A549 (cell line): ENCODE measurements around the gene STX18. TPM values are rescaled to one million over a fixed set of nuclear protein-coding genes. Genes with fewer than 3 reads are reported as not detected.

Experiments used
- ATAC-seq, 2 experiments: fragments of 200-7000 bp in 1 of 2; fragments of >200 bp in 1 of 2; cut with Nextera tagmentation in 1 of 2; cut with Tn5 transposase in 1 of 2; 3 replicates each; pipeline versions ENCODE4 v1.8.0 to v1.9.1; 2018 to 2020; ENCODE audit warnings: mild to moderate bottlenecking in 1 of 2, moderate library complexity in 1 of 2
- CTCF ChIA-PET: fragments of 300-600 bp; sonication (Branson Sonifier 250); formaldehyde crosslinking; extraction: SDS; loops from one replicate; lab custom pipeline; 2021; ENCODE audit warnings: antibody characterized with exemption, inconsistent platforms; lab: Yijun Ruan, JAX
- POLR2A ChIA-PET: fragments of 350-600 bp; formaldehyde crosslinking; extraction: SDS; loops from one replicate; lab custom pipeline; 2021; ENCODE audit warnings: antibody characterized with exemption, inconsistent platforms; lab: Yijun Ruan, JAX
- DNase-seq, 2 experiments: peaks; one replicate each; pipeline versions ENCODE4 v3.0.0 to v3.0.0-alpha.2; 2011 to 2016; ENCODE audit warnings: low read depth in 1 of 2, low spot score in 1 of 2
- FAIRE-seq: peaks from 2 replicates; lab custom pipeline; 2011; peaks lifted over from hg19 to GRCh38; lab: Jason Lieb, UNC
- H3K27ac ChIP-seq, 2 experiments: fragments of >200 bp; sonication (Bioruptor Twin); formaldehyde crosslinking; 3 replicates each; pipeline ENCODE4 v1.5.1; 2016 to 2017
- H3K4me1 ChIP-seq: fragments of >200 bp; sonication (Bioruptor Twin); formaldehyde crosslinking; 3 replicates; pipeline ENCODE4 v1.6.1; 2016
- H3K4me2 ChIP-seq: fragments of >200 bp; sonication (Bioruptor Twin); formaldehyde crosslinking; 3 replicates; pipeline ENCODE4 v1.6.1; 2016
- H3K4me3 ChIP-seq: fragments of >200 bp; sonication (Bioruptor Twin); formaldehyde crosslinking; 3 replicates; pipeline ENCODE4 v1.5.1; 2016
- H3K9me3 ChIP-seq: fragments of >200 bp; sonication (Bioruptor Twin); formaldehyde crosslinking; 3 replicates; pipeline ENCODE4 v1.6.1; 2016
- CBX8 ChIP-seq: fragments of 200-600 bp; sonication (generic); IDR thresholded peaks from 2 replicates; pipeline ENCODE4 v1.6.1; 2016
- CTCF ChIP-seq: fragments of >200 bp; sonication (Bioruptor Twin); formaldehyde crosslinking; IDR thresholded peaks from 3 replicates; pipeline ENCODE4 v1.5.1; 2016
- E2F6 ChIP-seq: IDR thresholded peaks from 2 replicates; pipeline ENCODE4 v1.6.1; 2012; ENCODE audit warnings: low read depth, borderline replicate concordance
- FOSB ChIP-seq: fragments of 250-450 bp; sonication (Bioruptor Pico); IDR thresholded peaks from 2 replicates; pipeline ENCODE4 v1.5.0; 2020; ENCODE audit warnings: mild to moderate bottlenecking, moderate library complexity
- FOSL2 ChIP-seq, 2 experiments: fragments of 450-650 bp in 1 of 2; fragments of >200 bp in 1 of 2; sonication (Bioruptor Twin) in 1 of 2; formaldehyde crosslinking; IDR thresholded peaks; 2 replicates each; pipeline versions ENCODE4 v1.5.0 to v1.6.1; 2016 to 2020; ENCODE audit warnings: mild to moderate bottlenecking in 1 of 2, moderate library complexity in 1 of 2
- GATA3 ChIP-seq: IDR thresholded peaks from 2 replicates; pipeline ENCODE4 v1.6.1; 2012; ENCODE audit warnings: borderline replicate concordance
- HEYL ChIP-seq: fragments of 250-450 bp; sonication (Bioruptor Pico); IDR thresholded peaks from 2 replicates; pipeline ENCODE4 v1.8.0; 2021; ENCODE audit warnings: mild to moderate bottlenecking, moderate library complexity
- HMGXB4 ChIP-seq: fragments of 250-450 bp; sonication (Bioruptor Pico); IDR thresholded peaks from 2 replicates; pipeline ENCODE4 v1.5.0; 2021; ENCODE audit warnings: mild to moderate bottlenecking, moderate library complexity, borderline replicate concordance
- HOXB5 ChIP-seq: fragments of 250-450 bp; sonication (Bioruptor Pico); IDR thresholded peaks from 2 replicates; pipeline ENCODE4 v1.5.0; 2020; ENCODE audit warnings: mild to moderate bottlenecking, moderate library complexity
- JUNB ChIP-seq: fragments of >200 bp; sonication (Bioruptor Twin); formaldehyde crosslinking; IDR thresholded peaks from 2 replicates; pipeline ENCODE4 v1.6.1; 2016
- MAFK ChIP-seq: fragments of 450-650 bp; IDR thresholded peaks from 2 replicates; pipeline ENCODE4 v1.6.1; 2014; ENCODE audit not compliant: partially characterized antibody
- MAX ChIP-seq: IDR thresholded peaks from 2 replicates; pipeline ENCODE4 v1.6.1; 2012
- NR3C1 ChIP-seq: fragments of >200 bp; sonication (Bioruptor Twin); formaldehyde crosslinking; IDR thresholded peaks from 3 replicates; pipeline ENCODE4 v1.6.1; 2017
- PBX3 ChIP-seq: IDR thresholded peaks from 2 replicates; pipeline ENCODE4 v1.6.1; 2012
- PHF8 ChIP-seq: fragments of 200-600 bp; sonication (generic); IDR thresholded peaks from 2 replicates; pipeline ENCODE4 v1.6.1; 2016; ENCODE audit warnings: low read depth, mild to moderate bottlenecking, antibody characterized with exemption, moderate library complexity, borderline replicate concordance
- POLR2A ChIP-seq: IDR thresholded peaks from 2 replicates; pipeline ENCODE4 v1.6.1; 2012; ENCODE audit warnings: mild to moderate bottlenecking, low read length
- POLR2AphosphoS2 ChIP-seq: conservative IDR thresholded peaks from 2 replicates; pipeline ENCODE4 v1.6.1; 2012; ENCODE audit warnings: low read length, improper control_type of control experiment, inconsistent platforms
- RARB ChIP-seq: fragments of 250-450 bp; sonication (Bioruptor Pico); IDR thresholded peaks from 2 replicates; pipeline ENCODE4 v1.8.0; 2021; ENCODE audit warnings: mild to moderate bottlenecking, moderate library complexity
- REST ChIP-seq: fragments of 200-600 bp; sonication (generic); IDR thresholded peaks from 2 replicates; pipeline ENCODE4 v1.6.1; 2016; ENCODE audit warnings: antibody characterized with exemption, mild to moderate bottlenecking, moderate library complexity
- RNF2 ChIP-seq: fragments of 200-600 bp; sonication (generic); IDR thresholded peaks from 2 replicates; pipeline ENCODE4 v1.6.1; 2016; ENCODE audit warnings: low read depth, mild to moderate bottlenecking, antibody characterized with exemption, moderate library complexity, borderline replicate concordance
- TFCP2L1 ChIP-seq: fragments of 250-450 bp; sonication (Bioruptor Pico); IDR thresholded peaks from 2 replicates; pipeline ENCODE4 v1.5.0; 2021; ENCODE audit warnings: mild to moderate bottlenecking
- USF2 ChIP-seq: fragments of 450-650 bp; IDR thresholded peaks from 2 replicates; pipeline ENCODE4 v1.6.1; 2014; ENCODE audit warnings: antibody characterized with exemption
- ZC3H11A ChIP-seq: fragments of 450-650 bp; IDR thresholded peaks from 2 replicates; pipeline ENCODE4 v1.6.1; 2014; ENCODE audit warnings: antibody characterized with exemption, mild to moderate bottlenecking
- ZNF302 ChIP-seq: fragments of 250-450 bp; sonication (Bioruptor Pico); IDR thresholded peaks from 2 replicates; pipeline ENCODE4 v1.9.0; 2021; ENCODE audit warnings: inconsistent platforms, mild to moderate bottlenecking, moderate library complexity
- WGBS: methylation state at CpG from one replicate; pipeline ENCODE4 v1.1.6; 2017; ENCODE audit errors: missing lambda C conversion rate; 5-methylcytosine and 5-hydroxymethylcytosine counted together
- polyA plus RNA-seq, 4 experiments: library from polyadenylated mRNA; depleted of rRNA in 3 of 4; stranded (reverse); fragments of >200 nt; fragmentation: RNase III in 1 of 4; extraction: RNeasy Plus Mini Kit Qiagen cat#74134 plus additional on column Dnase treatment in 1 of 4; gene quantifications; 2 replicates in 3 of 4; 3 replicates in 1 of 4; pipeline ENCODE4 v1.2.3, GENCODE V29; 2011 to 2017

STX18 gene
- polyA plus RNA-seq, 2 of the 4 experiments (the other 2 are of a cell fraction): 13.4 to 19.6 TPM

- Histone ChIP-seq H3K4me3 (no peak overlapping the region), H3K9me3 (no peaks in the 10 kb centered on the region), H3K27ac (peak overlapping the region in 1 of 2 experiments; percentile 20; a peak in 1 of 6 replicates), H3K4me2 (peak overlapping the region; percentile 21; the same call in 1 of the 3 replicates), H3K4me1 (peaks cover 10% of the 10 kb centered on the region; the same call in 2 of the 3 replicates)
- ChIA-PET POLR2A (no interaction called here), CTCF (interaction anchor here (2.4 kb wide), 1 partner anchor 36 kb away, joined by 10 read pairs; no protein-coding TSS in a partner anchor)
- FAIRE-seq (no peak), ATAC-seq (peak; percentile 54 to 76; a peak in 5 of 6 replicates), DNase-seq (peak in 1 of 2 experiments; percentile 48)
- TF ChIP-seq RARB (CRISPR knock-in tag) (no peak), ZC3H11A (no peak), REST (no peak), POLR2AphosphoS2 (no peak), NR3C1 (no peak), HMGXB4 (CRISPR knock-in tag) (no peak), HEYL (CRISPR knock-in tag) (no peak), FOSB (no peak)
- WGBS: 0% methylated on average over 3 of the region's 9 CpGs
Observed at GRCh38 chr4:4394644-4395043, 147.2 kb downstream of the STX18 start.

- no peak for TF ChIP-seq FOSL2 (IDR thresholded peaks at IDR 0.05)
- no peak for TF ChIP-seq FOSL2 (CRISPR knock-in tag; IDR thresholded peaks at IDR 0.05)
- TF ChIP-seq MAFK: peak; percentile 1
- Histone ChIP-seq H3K4me2 (no peak overlapping the region), H3K9me3 (no peaks in the 10 kb centered on the region), H3K27ac (no peak overlapping the region), H3K4me1 (peaks cover 12% of the 10 kb centered on the region), H3K4me3 (no peak overlapping the region)
- ChIA-PET CTCF (no interaction called here), POLR2A (no interaction called here)
- ATAC-seq (no peak), DNase-seq (no peak), FAIRE-seq (no peak)
- WGBS: 56% methylated on average over 11 of the region's 13 CpGs
Observed at GRCh38 chr4:4392501-4393183, 149.2 kb downstream of the STX18 start.

- 44% methylated on average over 3 of the region's 4 CpGs for WGBS
- POLR2A ChIA-PET: no interaction called here
- no peak for FAIRE-seq
- TF ChIP-seq PBX3: no peak
- TF ChIP-seq POLR2A: no peak
- TF ChIP-seq HOXB5 (CRISPR knock-in tag): no peak
- no peak for TF ChIP-seq TFCP2L1 (CRISPR knock-in tag)
- no peak for TF ChIP-seq CBX8
- TF ChIP-seq FOSB: no peak
- no peak for TF ChIP-seq MAX
- no peak for TF ChIP-seq RNF2
- no peak for TF ChIP-seq JUNB
- no peak for TF ChIP-seq USF2
- no peak for TF ChIP-seq GATA3
- TF ChIP-seq PHF8: no peak
- no peak for TF ChIP-seq E2F6
- TF ChIP-seq ZNF302 (CRISPR knock-in tag): no peak
- no peak for TF ChIP-seq CTCF
- TF ChIP-seq ZC3H11A: no peak
Observed at GRCh38 chr4:4391866-4392265, 150.0 kb downstream of the STX18 start.

More at GRCh38 chr4:4391866-4392265, 150.0 kb downstream of the STX18 start:
- CTCF ChIA-PET: no interaction called here
- Histone ChIP-seq H3K9me3 (no peaks in the 10 kb centered on the region), H3K4me2 (no peak overlapping the region), H3K4me1 (peaks cover 17% of the 10 kb centered on the region), H3K27ac (no peak overlapping the region), H3K4me3 (no peak overlapping the region)
- ATAC-seq: no peak
- DNase-seq: no peak
